HepG2 (cell line): Measurements from ENCODE around the gene PDE3A. TPM values are rescaled to one million over a fixed set of nuclear protein-coding genes. Genes with fewer than 3 reads are reported as not detected.

Source experiments
- ATAC-seq: fragments of 200-7000 bp; cut with Tn5 transposase; 3 replicates; pipeline ENCODE4 v1.9.1; 2020; ENCODE audit warnings: mild to moderate bottlenecking, moderate library complexity
- BruUV-seq: library from RNA; stranded (reverse); fragments of 400-500 nt; replicated peaks from 2 replicates; lab custom pipeline; 2021; lab: Mats Ljungman, UMichigan
- CTCF ChIA-PET: fragments of 300-600 bp; formaldehyde crosslinking; extraction: SDS; loops from one replicate; lab custom pipeline; 2021; ENCODE audit warnings: low total read pairs, inconsistent platforms, low intra/inter-chr PET ratio; lab: Yijun Ruan, JAX
- POLR2A ChIA-PET: fragments of 350-600 bp; sonication (Branson Sonifier 250); formaldehyde crosslinking; loops from one replicate; lab custom pipeline; 2020; ENCODE audit warnings: antibody characterized with exemption, inconsistent platforms; lab: Yijun Ruan, JAX
- DNase-seq: peaks from one replicate; pipeline ENCODE4 v3.0.0-alpha.2; 2015; ENCODE audit warnings: low spot score
- FAIRE-seq: peaks from 3 replicates; lab custom pipeline; 2011; peaks lifted over from hg19 to GRCh38; lab: Jason Lieb, UNC
- H2AFZ ChIP-seq: one replicate; pipeline ENCODE4 v1.6.1; 2011; ENCODE audit warnings: low read length, inconsistent platforms
- H3K27ac ChIP-seq: fragments of 300-600 bp; 3 replicates; pipeline ENCODE4 v1.8.0; 2011; ENCODE audit warnings: mixed run types, mild to moderate bottlenecking, mixed read lengths, low read length, inconsistent platforms; ENCODE audit not compliant: insufficient read depth; ENCODE audit errors: extremely low read length
- H3K27me3 ChIP-seq, 2 experiments: fragments of 200-600 bp in 1 of 2; 2 replicates in 1 of 2; 3 replicates in 1 of 2; pipeline versions ENCODE4 v1.6.0 to v1.8.0; 2011; ENCODE audit warnings: low read length in 2 of 2, mild to moderate bottlenecking in 2 of 2, moderate library complexity in 2 of 2, inconsistent platforms in 1 of 2; ENCODE audit not compliant: insufficient read depth in 2 of 2, control insufficient read depth in 1 of 2
- H3K36me3 ChIP-seq, 2 experiments: fragments of 200-600 bp in 1 of 2; replicated peaks in 1 of 2; 2 replicates in 1 of 2; 3 replicates in 1 of 2; pipeline versions ENCODE4 v1.5.1 to v1.8.0; 2011; ENCODE audit warnings: low read length in 2 of 2, inconsistent platforms in 1 of 2; ENCODE audit not compliant: insufficient read depth in 2 of 2, control insufficient read depth in 1 of 2
- H3K4me1 ChIP-seq: 2 replicates; pipeline ENCODE4 v1.5.1; 2012; ENCODE audit warnings: low read length, inconsistent platforms; ENCODE audit not compliant: insufficient read depth
- H3K4me2 ChIP-seq: 2 replicates; pipeline ENCODE4 v1.6.0; 2011; ENCODE audit warnings: low read depth, low read length, inconsistent platforms
- H3K4me3 ChIP-seq, 3 experiments: fragments of 200-600 bp in 1 of 3; sonication (generic), shearing (Covaris generic) in 1 of 3; replicated peaks in 1 of 3; 2 replicates each; pipeline ENCODE4 v1.5.1; 2011 to 2016; ENCODE audit warnings: low read length in 3 of 3, inconsistent platforms in 2 of 3, low read depth in 2 of 3, mild to moderate bottlenecking in 2 of 3, control low read depth in 1 of 3, mixed read lengths in 1 of 3; ENCODE audit not compliant: insufficient read depth in 1 of 3
- H3K79me2 ChIP-seq: one replicate; pipeline ENCODE4 v1.6.1; 2011; ENCODE audit warnings: low read length, inconsistent platforms; ENCODE audit not compliant: insufficient read depth
- H3K9ac ChIP-seq: 2 replicates; pipeline ENCODE4 v1.6.0; 2011; ENCODE audit warnings: mild to moderate bottlenecking, low read depth, low read length, inconsistent platforms; ENCODE audit not compliant: insufficient read depth
- H3K9me3 ChIP-seq: 2 replicates; pipeline ENCODE4 v1.5.1; 2012; ENCODE audit warnings: mild to moderate bottlenecking, low read length
- H4K20me1 ChIP-seq: 2 replicates; pipeline ENCODE4 v1.6.0; 2011; ENCODE audit warnings: inconsistent platforms, mild to moderate bottlenecking, low read length, moderate library complexity; ENCODE audit not compliant: insufficient read depth
- ATM ChIP-seq: fragments of 450-650 bp; IDR thresholded peaks from 2 replicates; pipeline ENCODE4 v1.7.1; 2017; ENCODE audit warnings: mild to moderate bottlenecking, borderline replicate concordance
- EZH2 ChIP-seq: conservative IDR thresholded peaks from 2 replicates; pipeline ENCODE4 v1.6.1; 2012; ENCODE audit warnings: mild to moderate bottlenecking, low read depth, low read length, moderate library complexity
- FOXO1 ChIP-seq: sonication (generic); formaldehyde crosslinking; IDR thresholded peaks from 2 replicates; pipeline ENCODE4 v1.4.0; 2020; ENCODE audit warnings: missing genetic modification reagents
- GPN1 ChIP-seq: sonication (generic); formaldehyde crosslinking; IDR thresholded peaks from 2 replicates; pipeline ENCODE4 v1.5.1; 2020; ENCODE audit warnings: missing genetic modification reagents, borderline replicate concordance
- JARID2 ChIP-seq: sonication (generic); formaldehyde crosslinking; IDR thresholded peaks from 2 replicates; pipeline ENCODE4 v1.8.1; 2023; ENCODE audit warnings: missing genetic modification reagents, inconsistent platforms; ENCODE audit not compliant: insufficient replicate concordance
- MXI1 ChIP-seq: IDR thresholded peaks from 3 replicates; pipeline ENCODE4 v1.6.1; 2012; ENCODE audit warnings: low read depth, low read length, inconsistent platforms, borderline replicate concordance
- RBAK ChIP-seq: sonication (generic); formaldehyde crosslinking; IDR thresholded peaks from 2 replicates; pipeline ENCODE4 v1.5.1; 2020; ENCODE audit warnings: mild to moderate bottlenecking, missing genetic modification reagents
- ZBED4 ChIP-seq: sonication (generic); formaldehyde crosslinking; IDR thresholded peaks from 2 replicates; pipeline ENCODE4 v1.4.0; 2020; ENCODE audit warnings: missing genetic modification reagents, borderline replicate concordance
- ZBTB7A ChIP-seq: sonication (generic); formaldehyde crosslinking; IDR thresholded peaks from 2 replicates; pipeline ENCODE4 v1.8.0; 2022; ENCODE audit warnings: mild to moderate bottlenecking, missing genetic modification reagents
- ZFP41 ChIP-seq: sonication (generic); formaldehyde crosslinking; IDR thresholded peaks from 2 replicates; pipeline ENCODE4 v1.4.0; 2020; ENCODE audit warnings: mild to moderate bottlenecking, missing genetic modification reagents, borderline replicate concordance
- ZNF251 ChIP-seq: sonication (generic); formaldehyde crosslinking; IDR thresholded peaks from 2 replicates; pipeline ENCODE4 v1.9.0; 2021; ENCODE audit warnings: mild to moderate bottlenecking, missing genetic modification reagents
- ZNF256 ChIP-seq: sonication (generic); formaldehyde crosslinking; conservative IDR thresholded peaks from 2 replicates; pipeline ENCODE4 v1.4.0; 2020; ENCODE audit warnings: missing genetic modification reagents
- ZNF382 ChIP-seq: sonication (generic); formaldehyde crosslinking; IDR thresholded peaks from 2 replicates; pipeline ENCODE4 v1.5.0; 2020; ENCODE audit warnings: missing genetic modification reagents, mild to moderate bottlenecking, borderline replicate concordance
- ZNF44 ChIP-seq: sonication (generic); formaldehyde crosslinking; IDR thresholded peaks from 2 replicates; pipeline ENCODE4 v1.5.1; 2020; ENCODE audit warnings: mild to moderate bottlenecking, missing genetic modification reagents
- ZNF546 ChIP-seq: sonication (generic); formaldehyde crosslinking; conservative IDR thresholded peaks from 2 replicates; pipeline ENCODE4 v1.8.1; 2023; ENCODE audit warnings: mild to moderate bottlenecking, missing genetic modification reagents
- ZNF75D ChIP-seq: sonication (generic); formaldehyde crosslinking; IDR thresholded peaks from 2 replicates; pipeline ENCODE4 v1.8.1; 2023; ENCODE audit warnings: missing genetic modification reagents, mild to moderate bottlenecking, borderline replicate concordance
- WGBS: methylation state at CpG from one replicate; pipeline ENCODE4 v1.1.6; 2017; ENCODE audit warnings: low lambda C conversion rate; 5-methylcytosine and 5-hydroxymethylcytosine counted together
- in situ Hi-C: cut with HindIII; loops from 2 replicates; pipeline ENCODE4 v1.10.0; 2017; ENCODE audit warnings: low pct_unique_long_range_greater_than_20kb; ENCODE audit not compliant: extremely low pct_ligation_motif_present
- intact Hi-C: fragments of 100-400 bp; cut with micrococcal nuclease; formaldehyde crosslinking; loops from one replicate; pipeline ENCODE4 v1.10.0; 2022; ENCODE audit not compliant: unreplicated experiment
- polyA plus RNA-seq, 8 experiments: library from polyadenylated mRNA; depleted of rRNA in 3 of 8; stranded (reverse) in 7 of 8; unstranded in 1 of 8; fragments of >200 nt; fragmentation: Illumina TruSeq in 4 of 8; extraction: Trizol in 4 of 8; gene quantifications; 2 replicates each; pipeline versions ENCODE4 v1.2.1 to v1.2.3, GENCODE V29; 2011 to 2016; ENCODE audit warnings: low read depth in 4 of 8, missing spikeins in 1 of 8, mixed read lengths in 1 of 8; ENCODE audit not compliant: insufficient read depth in 1 of 8
- total RNA-seq, 5 experiments: library from RNA; depleted of rRNA; stranded (reverse); fragments of >200 nt; fragmentation: Illumina TruSeq; extraction: Trizol; gene quantifications; 2 replicates each; pipeline ENCODE4 v1.2.3, GENCODE V29; 2016; ENCODE audit warnings: low read depth in 1 of 5
- TF ChIP-seq, protein P1 (sequence below): sonication (generic); formaldehyde crosslinking; IDR thresholded peaks from 2 replicates; pipeline ENCODE4 v1.5.1; 2020; ENCODE audit warnings: mild to moderate bottlenecking, missing genetic modification reagents, borderline replicate concordance
- TF ChIP-seq, protein P2 (sequence below): sonication (generic); formaldehyde crosslinking; IDR thresholded peaks from 2 replicates; pipeline ENCODE4 v1.5.0; 2020; ENCODE audit warnings: missing genetic modification reagents, mild to moderate bottlenecking, borderline replicate concordance

The PDE3A gene
- total and polyA plus RNA-seq, 2 of the 13 experiments (the other 11 are each of a cell fraction or from before 2014, with no cell fraction given), result 0.77 to 1.5 TPM

DNA sequence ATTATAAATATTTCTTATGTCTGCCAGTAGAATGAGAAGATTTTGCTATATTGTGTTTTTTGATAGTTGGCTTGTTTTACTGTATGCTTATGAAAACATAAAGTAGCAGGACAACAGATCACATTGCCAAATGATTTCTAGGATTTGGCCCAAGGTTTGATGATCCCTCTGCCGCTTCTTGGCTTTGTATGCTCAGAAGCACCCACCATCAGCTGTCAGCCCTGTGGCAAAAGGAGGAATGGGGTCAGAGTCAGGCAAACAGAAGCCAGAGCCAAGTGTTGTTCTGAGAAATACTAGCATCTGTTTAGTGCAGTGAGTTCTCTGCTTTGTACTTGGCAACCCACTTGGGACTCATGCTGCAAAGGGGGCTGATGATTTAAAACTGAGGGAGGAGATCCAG, 152.2 kb downstream of the PDE3A start:
- WGBS, result 0% methylated on average over 1 of the region's 1 CpG
- ChIA-PET CTCF (no interaction called here), POLR2A (no interaction called here)
- Histone ChIP-seq H3K27ac (no peak overlapping the region), H2AFZ (no peak overlapping the region), H3K4me2 (no peak overlapping the region), H3K9me3 (no peaks in the 10 kb centered on the region), H3K4me3 (no peak overlapping the region), H3K9ac (no peak overlapping the region), H3K79me2 (no peaks in the 10 kb centered on the region), H3K4me1 (no peaks in the 10 kb centered on the region), H3K36me3 (no peaks in the 10 kb centered on the region), H3K27me3 (no peaks in the 10 kb centered on the region), H4K20me1 (no peaks in the 10 kb centered on the region)
- FAIRE-seq (no peak), DNase-seq (no peak), ATAC-seq (no peak)
- BruUV-seq, result no TSS peak
- intact Hi-C loops (no loop called here), in situ Hi-C loops (no loop called here)
- TF ChIP-seq MXI1 (no peak), ZNF382 (CRISPR knock-in tag) (no peak), ZNF256 (CRISPR knock-in tag) (no peak), ZNF546 (no peak), ZBTB7A (CRISPR knock-in tag) (no peak), ATM (no peak), ZNF251 (CRISPR knock-in tag) (no peak), ZFP41 (CRISPR knock-in tag) (no peak), EZH2 (no peak), ZNF44 (CRISPR knock-in tag) (no peak), ZBED4 (no peak), ZNF75D (CRISPR knock-in tag) (no peak), FOXO1 (CRISPR knock-in tag) (no peak), RBAK (CRISPR knock-in tag) (no peak), GPN1 (CRISPR knock-in tag) (no peak), JARID2 (CRISPR knock-in tag) (no peak)
- TF ChIP-seq, protein P1, sequence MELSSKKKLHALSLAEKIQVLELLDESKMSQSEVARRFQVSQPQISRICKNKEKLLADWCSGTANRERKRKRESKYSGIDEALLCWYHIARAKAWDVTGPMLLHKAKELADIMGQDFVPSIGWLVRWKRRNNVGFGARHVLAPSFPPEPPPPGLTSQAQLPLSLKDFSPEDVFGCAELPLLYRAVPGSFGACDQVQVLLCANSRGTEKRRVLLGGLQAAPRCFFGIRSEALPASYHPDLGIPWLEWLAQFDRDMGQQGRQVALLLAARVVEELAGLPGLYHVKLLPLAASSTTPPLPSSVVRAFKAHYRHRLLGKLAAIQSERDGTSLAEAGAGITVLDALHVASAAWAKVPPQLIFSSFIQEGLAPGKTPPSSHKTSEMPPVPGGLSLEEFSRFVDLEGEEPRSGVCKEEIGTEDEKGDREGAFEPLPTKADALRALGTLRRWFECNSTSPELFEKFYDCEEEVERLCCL, result no peak
- TF ChIP-seq, protein P2, sequence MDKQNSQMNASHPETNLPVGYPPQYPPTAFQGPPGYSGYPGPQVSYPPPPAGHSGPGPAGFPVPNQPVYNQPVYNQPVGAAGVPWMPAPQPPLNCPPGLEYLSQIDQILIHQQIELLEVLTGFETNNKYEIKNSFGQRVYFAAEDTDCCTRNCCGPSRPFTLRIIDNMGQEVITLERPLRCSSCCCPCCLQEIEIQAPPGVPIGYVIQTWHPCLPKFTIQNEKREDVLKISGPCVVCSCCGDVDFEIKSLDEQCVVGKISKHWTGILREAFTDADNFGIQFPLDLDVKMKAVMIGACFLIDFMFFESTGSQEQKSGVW (CRISPR knock-in tag), result no peak
